Measurements from ENCODE around the gene NCKAP5.

Gene NCKAP5

GRCh38 chr2:132652474-132652873 lies 915.8 kb downstream of the NCKAP5 start:
- peaks cover 7% of the 10 kb centered on the region for H3K9me3 Mint-ChIP-seq
- DNase-seq = no peak
- H3K27me3 Mint-ChIP-seq = peaks cover 4% of the 10 kb centered on the region
- no peaks in the 10 kb centered on the region for H3K36me3 Mint-ChIP-seq (ENCODE audit: low read depth)
- no peak for ATAC-seq
- no peak overlapping the region for H3K4me3 Mint-ChIP-seq
- no peaks in the 10 kb centered on the region for H3K4me1 Mint-ChIP-seq
- no peak overlapping the region for H3K27ac Mint-ChIP-seq

GRCh38 chr2:132651115-132652045 lies 916.9 kb downstream of the NCKAP5 start:
- Mint-ChIP-seq H3K27ac (no peak overlapping the region), H3K36me3 (ENCODE audit: low read depth) (no peaks in the 10 kb centered on the region), H3K27me3 (peaks cover 4% of the 10 kb centered on the region), H3K9me3 (peaks cover 7% of the 10 kb centered on the region), H3K4me1 (no peaks in the 10 kb centered on the region), H3K4me3 (no peak overlapping the region)
- ATAC-seq (no peak), DNase-seq (no peak)

GRCh38 chr2:132646540-132647108 lies 921.6 kb downstream of the NCKAP5 start:
- no peaks in the 10 kb centered on the region for H3K36me3 Mint-ChIP-seq (ENCODE audit: low read depth)
- no peaks in the 10 kb centered on the region for H3K4me1 Mint-ChIP-seq
- DNase-seq = no peak
- no peak overlapping the region for H3K4me3 Mint-ChIP-seq
- H3K27me3 Mint-ChIP-seq = peaks cover 4% of the 10 kb centered on the region
- no peak for ATAC-seq
- H3K27ac Mint-ChIP-seq = no peak overlapping the region
- no peaks in the 10 kb centered on the region for H3K9me3 Mint-ChIP-seq

GRCh38 chr2:132645722-132646539 lies 922.3 kb downstream of the NCKAP5 start:
- DNase-seq (no peak), ATAC-seq (no peak)
- Mint-ChIP-seq H3K4me3 (no peak overlapping the region), H3K4me1 (no peaks in the 10 kb centered on the region), H3K9me3 (no peaks in the 10 kb centered on the region), H3K27me3 (peaks cover 4% of the 10 kb centered on the region), H3K27ac (no peak overlapping the region), H3K36me3 (ENCODE audit: low read depth) (no peaks in the 10 kb centered on the region)

DNA sequence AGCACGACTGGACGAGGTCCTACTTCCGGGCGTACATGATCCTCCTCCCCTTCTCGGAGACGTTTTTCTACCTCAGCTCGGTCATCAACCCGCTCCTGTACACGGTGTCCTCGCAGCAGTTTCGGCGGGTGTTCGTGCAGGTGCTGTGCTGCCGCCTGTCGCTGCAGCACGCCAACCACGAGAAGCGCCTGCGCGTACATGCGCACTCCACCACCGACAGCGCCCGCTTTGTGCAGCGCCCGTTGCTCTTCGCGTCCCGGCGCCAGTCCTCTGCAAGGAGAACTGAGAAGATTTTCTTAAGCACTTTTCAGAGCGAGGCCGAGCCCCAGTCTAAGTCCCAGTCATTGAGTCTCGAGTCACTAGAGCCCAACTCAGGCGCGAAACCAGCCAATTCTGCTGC lies 923.1 kb downstream of the NCKAP5 start:
- ATAC-seq (no peak), DNase-seq (no peak)
- no peak overlapping the region for H3K4me3 Mint-ChIP-seq
- peaks cover 4% of the 10 kb centered on the region for H3K27me3 Mint-ChIP-seq
- H3K9me3 Mint-ChIP-seq = no peaks in the 10 kb centered on the region
- H3K4me1 Mint-ChIP-seq = no peaks in the 10 kb centered on the region
- H3K27ac Mint-ChIP-seq = no peak overlapping the region
- no peaks in the 10 kb centered on the region for H3K36me3 Mint-ChIP-seq (ENCODE audit: low read depth)

DNA sequence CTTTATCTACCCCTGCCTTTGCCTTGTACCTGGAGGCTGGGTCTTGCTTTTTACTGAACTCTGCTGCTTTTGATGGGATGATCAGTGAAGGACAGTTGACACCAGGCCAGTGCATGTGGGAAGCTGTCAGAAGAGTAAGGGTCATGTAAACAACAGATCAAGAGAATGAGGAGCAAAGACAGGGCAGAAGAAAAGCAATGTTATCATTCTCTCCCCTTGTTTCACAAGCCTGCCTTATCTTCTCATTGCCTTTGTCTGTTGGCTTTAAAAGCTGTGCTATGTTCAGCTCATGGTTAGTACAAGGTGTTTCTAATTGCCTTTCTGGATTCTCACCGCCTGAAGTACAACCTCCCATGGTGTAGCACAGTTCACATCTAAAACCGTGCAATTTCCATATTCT lies 925.8 kb downstream of the NCKAP5 start:
- DNase-seq = no peak
- H3K9me3 Mint-ChIP-seq = no peaks in the 10 kb centered on the region
- H3K4me3 Mint-ChIP-seq = no peak overlapping the region
- H3K36me3 Mint-ChIP-seq (ENCODE audit: low read depth) = no peaks in the 10 kb centered on the region
- H3K27ac Mint-ChIP-seq = no peak overlapping the region
- peaks cover 3% of the 10 kb centered on the region for H3K27me3 Mint-ChIP-seq
- no peaks in the 10 kb centered on the region for H3K4me1 Mint-ChIP-seq
- no peak for ATAC-seq

GRCh38 chr2:132641819-132642218 lies 926.4 kb downstream of the NCKAP5 start:
- no peak for DNase-seq
- ATAC-seq = no peak
- no peaks in the 10 kb centered on the region for H3K9me3 Mint-ChIP-seq
- H3K4me1 Mint-ChIP-seq = no peaks in the 10 kb centered on the region
- H3K27me3 Mint-ChIP-seq = peaks cover 3% of the 10 kb centered on the region
- no peaks in the 10 kb centered on the region for H3K36me3 Mint-ChIP-seq (ENCODE audit: low read depth)
- no peak overlapping the region for H3K27ac Mint-ChIP-seq
- H3K4me3 Mint-ChIP-seq = no peak overlapping the region

DNA sequence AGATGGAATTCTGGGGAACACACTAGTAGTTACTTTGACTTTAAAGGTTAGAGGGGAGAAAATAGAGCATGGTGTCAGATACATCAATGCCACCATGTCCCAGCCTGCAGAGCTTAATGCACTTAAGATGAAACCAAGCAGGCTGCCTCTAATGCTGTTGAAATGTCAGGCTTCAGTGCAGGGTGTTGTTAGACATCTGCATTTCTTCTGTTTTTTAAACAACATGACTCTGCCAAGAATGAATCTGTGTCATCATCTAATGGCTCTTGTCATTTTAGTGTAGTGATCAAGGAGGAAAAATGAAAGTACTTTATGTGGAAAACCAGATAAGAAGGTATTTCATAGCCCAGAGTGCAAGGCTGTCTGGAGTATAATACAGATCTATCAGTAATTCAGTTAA lies 928.1 kb downstream of the NCKAP5 start:
- Mint-ChIP-seq H3K4me1 (no peaks in the 10 kb centered on the region), H3K9me3 (no peaks in the 10 kb centered on the region), H3K27me3 (peaks cover 3% of the 10 kb centered on the region), H3K36me3 (ENCODE audit: low read depth) (no peaks in the 10 kb centered on the region), H3K27ac (no peak overlapping the region), H3K4me3 (no peak overlapping the region)
- no peak for ATAC-seq
- DNase-seq = no peak

GRCh38 chr2:132638313-132639040 lies 929.8 kb downstream of the NCKAP5 start:
- Mint-ChIP-seq H3K36me3 (ENCODE audit: low read depth) (no peaks in the 10 kb centered on the region), H3K4me3 (no peak overlapping the region), H3K9me3 (peaks cover 4% of the 10 kb centered on the region), H3K27me3 (peaks cover 8% of the 10 kb centered on the region), H3K4me1 (no peaks in the 10 kb centered on the region), H3K27ac (no peak overlapping the region)
- no peak for ATAC-seq
- no peak for DNase-seq

- H3K27me3 Mint-ChIP-seq = peaks cover 9% of the 10 kb centered on the region
- DNase-seq (no peak), ATAC-seq (no peak)
- peaks cover 6% of the 10 kb centered on the region for H3K9me3 Mint-ChIP-seq
- H3K36me3 Mint-ChIP-seq (ENCODE audit: low read depth) = no peaks in the 10 kb centered on the region
- no peak overlapping the region for H3K27ac Mint-ChIP-seq
- no peaks in the 10 kb centered on the region for H3K4me1 Mint-ChIP-seq
- H3K4me3 Mint-ChIP-seq = no peak overlapping the region
Observed at GRCh38 chr2:132636346-132636745, 931.9 kb downstream of the NCKAP5 start.

- Mint-ChIP-seq H3K36me3 (ENCODE audit: low read depth) (no peaks in the 10 kb centered on the region), H3K4me1 (no peaks in the 10 kb centered on the region), H3K27me3 (peaks cover 9% of the 10 kb centered on the region), H3K4me3 (no peak overlapping the region), H3K9me3 (peaks cover 6% of the 10 kb centered on the region), H3K27ac (no peak overlapping the region)
- ATAC-seq = no peak
- no peak for DNase-seq
Observed at GRCh38 chr2:132633635-132634034, 934.6 kb downstream of the NCKAP5 start.

GRCh38 chr2:132632000-132632649 lies 936.1 kb downstream of the NCKAP5 start:
- ATAC-seq (no peak), DNase-seq (no peak)
- no peak overlapping the region for H3K27ac Mint-ChIP-seq
- no peaks in the 10 kb centered on the region for H3K4me1 Mint-ChIP-seq
- H3K36me3 Mint-ChIP-seq (ENCODE audit: low read depth) = no peaks in the 10 kb centered on the region
- H3K9me3 Mint-ChIP-seq = peaks cover 6% of the 10 kb centered on the region
- peaks cover 6% of the 10 kb centered on the region for H3K27me3 Mint-ChIP-seq
- H3K4me3 Mint-ChIP-seq = no peak overlapping the region

DNA sequence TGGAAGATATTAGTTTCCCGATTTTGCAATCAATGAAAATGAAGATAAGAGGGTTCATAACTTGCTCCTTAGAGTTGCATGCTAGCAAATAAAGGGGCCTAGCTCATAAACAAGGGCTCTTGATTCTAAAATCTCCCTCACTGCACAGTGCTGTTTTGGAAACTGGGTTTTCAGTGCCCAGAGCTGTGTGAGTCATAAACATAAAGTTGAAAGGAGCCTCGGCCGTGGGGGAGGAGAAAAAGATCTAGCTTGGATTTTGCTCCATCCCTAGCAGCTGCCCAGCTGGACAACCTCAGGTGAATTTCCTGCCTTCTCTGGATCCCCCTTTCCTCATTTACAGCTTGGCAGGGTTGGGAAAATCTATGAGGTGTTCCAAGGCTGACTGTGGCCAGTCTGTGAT lies 940.7 kb downstream of the NCKAP5 start:
- Mint-ChIP-seq H3K4me3 (no peak overlapping the region), H3K9me3 (no peaks in the 10 kb centered on the region)
- no peak for ATAC-seq

More for the DNA sequence above, 940.7 kb downstream of the NCKAP5 start:
- Mint-ChIP-seq H3K27me3 (no peaks in the 10 kb centered on the region), H3K36me3 (ENCODE audit: low read depth) (no peaks in the 10 kb centered on the region), H3K4me1 (no peaks in the 10 kb centered on the region), H3K27ac (no peak overlapping the region)
- DNase-seq = no peak

All from activated naive CD8-positive, alpha-beta T cell treated with anti-CD3 and anti-CD28 coated beads, Interleukin-2, amount 50 U/mL, for 24 hours (primary cell).